Measurements from ENCODE around the gene FRAT1.

DNA sequence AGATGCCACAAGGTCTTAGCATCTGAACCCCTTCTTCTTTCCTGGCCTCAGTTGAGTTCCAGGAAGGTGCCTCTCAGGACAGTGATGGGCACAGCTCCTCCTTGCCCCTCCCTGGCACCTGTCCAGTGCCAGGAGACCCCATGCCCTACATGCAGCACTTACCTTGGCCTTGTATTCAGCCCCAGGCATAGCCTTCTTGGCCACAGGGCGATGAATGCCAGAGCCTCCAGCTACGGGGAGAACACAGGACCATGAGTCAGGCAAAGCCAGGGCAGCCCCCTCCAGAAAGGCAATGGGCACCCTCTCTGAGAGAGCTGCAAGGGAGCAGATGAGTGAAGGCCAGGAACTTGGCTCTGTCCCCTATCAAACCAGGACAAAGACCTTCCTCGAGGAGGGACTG, 39.7 kb downstream of the FRAT1 start:
- TF ChIP-seq, protein P1, sequence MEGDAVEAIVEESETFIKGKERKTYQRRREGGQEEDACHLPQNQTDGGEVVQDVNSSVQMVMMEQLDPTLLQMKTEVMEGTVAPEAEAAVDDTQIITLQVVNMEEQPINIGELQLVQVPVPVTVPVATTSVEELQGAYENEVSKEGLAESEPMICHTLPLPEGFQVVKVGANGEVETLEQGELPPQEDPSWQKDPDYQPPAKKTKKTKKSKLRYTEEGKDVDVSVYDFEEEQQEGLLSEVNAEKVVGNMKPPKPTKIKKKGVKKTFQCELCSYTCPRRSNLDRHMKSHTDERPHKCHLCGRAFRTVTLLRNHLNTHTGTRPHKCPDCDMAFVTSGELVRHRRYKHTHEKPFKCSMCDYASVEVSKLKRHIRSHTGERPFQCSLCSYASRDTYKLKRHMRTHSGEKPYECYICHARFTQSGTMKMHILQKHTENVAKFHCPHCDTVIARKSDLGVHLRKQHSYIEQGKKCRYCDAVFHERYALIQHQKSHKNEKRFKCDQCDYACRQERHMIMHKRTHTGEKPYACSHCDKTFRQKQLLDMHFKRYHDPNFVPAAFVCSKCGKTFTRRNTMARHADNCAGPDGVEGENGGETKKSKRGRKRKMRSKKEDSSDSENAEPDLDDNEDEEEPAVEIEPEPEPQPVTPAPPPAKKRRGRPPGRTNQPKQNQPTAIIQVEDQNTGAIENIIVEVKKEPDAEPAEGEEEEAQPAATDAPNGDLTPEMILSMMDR (IDR thresholded peaks at IDR 0.05 in 2 of 3, conservative IDR thresholded peaks at IDR 0.05 in 1 of 3; ENCODE audit: borderline replicate concordance in 1 of 3, insufficient read depth in 1 of 3, low read depth in 2 of 3, low read length in 2 of 3) = no peak
- TF ChIP-seq ZNF274 (IDR thresholded peaks at IDR 0.05; ENCODE audit: low read depth, low read length) (no peak), SIN3A (IDR thresholded peaks at IDR 0.05; ENCODE audit: low read depth) (no peak), SP1 (IDR thresholded peaks at IDR 0.05; ENCODE audit: low read depth) (no peak)
- TF ChIP-seq, protein P2, sequence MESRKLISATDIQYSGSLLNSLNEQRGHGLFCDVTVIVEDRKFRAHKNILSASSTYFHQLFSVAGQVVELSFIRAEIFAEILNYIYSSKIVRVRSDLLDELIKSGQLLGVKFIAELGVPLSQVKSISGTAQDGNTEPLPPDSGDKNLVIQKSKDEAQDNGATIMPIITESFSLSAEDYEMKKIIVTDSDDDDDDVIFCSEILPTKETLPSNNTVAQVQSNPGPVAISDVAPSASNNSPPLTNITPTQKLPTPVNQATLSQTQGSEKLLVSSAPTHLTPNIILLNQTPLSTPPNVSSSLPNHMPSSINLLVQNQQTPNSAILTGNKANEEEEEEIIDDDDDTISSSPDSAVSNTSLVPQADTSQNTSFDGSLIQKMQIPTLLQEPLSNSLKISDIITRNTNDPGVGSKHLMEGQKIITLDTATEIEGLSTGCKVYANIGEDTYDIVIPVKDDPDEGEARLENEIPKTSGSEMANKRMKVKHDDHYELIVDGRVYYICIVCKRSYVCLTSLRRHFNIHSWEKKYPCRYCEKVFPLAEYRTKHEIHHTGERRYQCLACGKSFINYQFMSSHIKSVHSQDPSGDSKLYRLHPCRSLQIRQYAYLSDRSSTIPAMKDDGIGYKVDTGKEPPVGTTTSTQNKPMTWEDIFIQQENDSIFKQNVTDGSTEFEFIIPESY (IDR thresholded peaks at IDR 0.05; ENCODE audit: extremely low read depth, insufficient replicate concordance, low read length) = no peak
- TF ChIP-seq, protein P3, sequence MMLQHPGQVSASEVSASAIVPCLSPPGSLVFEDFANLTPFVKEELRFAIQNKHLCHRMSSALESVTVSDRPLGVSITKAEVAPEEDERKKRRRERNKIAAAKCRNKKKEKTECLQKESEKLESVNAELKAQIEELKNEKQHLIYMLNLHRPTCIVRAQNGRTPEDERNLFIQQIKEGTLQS (IDR thresholded peaks at IDR 0.05) = no peak

All from HCT116 (cell line).